ENCODE measurements around the gene ASXL3.

ASXL3 gene

GRCh38 chr18:33735428-33735827 lies 157.4 kb downstream of the ASXL3 start:
- DNase-seq, result no peak

GRCh38 chr18:33741760-33742159 lies 163.7 kb downstream of the ASXL3 start:
- no peak for DNase-seq

GRCh38 chr18:33744032-33744697 lies 166.1 kb downstream of the ASXL3 start:
- DNase-seq, result no peak

GRCh38 chr18:33745151-33745795 lies 167.3 kb downstream of the ASXL3 start:
- no peak for DNase-seq

- no peak for DNase-seq
Observed at GRCh38 chr18:33745871-33746545, 168.0 kb downstream of the ASXL3 start.

GRCh38 chr18:33749834-33750233 lies 171.8 kb downstream of the ASXL3 start:
- no peak for DNase-seq

GRCh38 chr18:33750366-33750765 lies 172.3 kb downstream of the ASXL3 start:
- no peak for DNase-seq

- no peak for DNase-seq
Observed at GRCh38 chr18:33751613-33752221, 173.7 kb downstream of the ASXL3 start.

- no peak for DNase-seq
Observed at GRCh38 chr18:33755391-33755790, 177.4 kb downstream of the ASXL3 start.

- DNase-seq, result no peak
Observed at GRCh38 chr18:33755931-33756560, 178.0 kb downstream of the ASXL3 start.

- DNase-seq, result no peak
Observed at GRCh38 chr18:33757037-33757436, 179.0 kb downstream of the ASXL3 start.

GRCh38 chr18:33761363-33761762 lies 183.3 kb downstream of the ASXL3 start:
- no peak for DNase-seq

- DNase-seq, result no peak
Observed at GRCh38 chr18:33781429-33781828, 203.4 kb downstream of the ASXL3 start.
